Activated CD8-positive, alpha-beta T cell treated with anti-CD3 and anti-CD28 coated beads, Interleukin-2, amount 10 ng/mL, durations not matched to agents 7 days and 5 days (primary cell): ENCODE results near the gene CCNY. TPM values are rescaled to one million over a fixed set of nuclear protein-coding genes. Genes with fewer than 3 reads are reported as not detected.

Experiments used
- ATAC-seq: fragments of 150-1000 bp; cut with Tn5 transposase; one replicate; pipeline ENCODE4 v1.10.0; 2021; ENCODE audit warnings: moderate library complexity
- CTCF ChIA-PET: fragments of 350-600 bp; sonication (Branson Sonifier 250); formaldehyde crosslinking; loops from one replicate; lab custom pipeline; 2021; ENCODE audit warnings: antibody characterized with exemption; lab: Charles Lee
- POLR2A ChIA-PET: fragments of 350-600 bp; sonication (Branson Sonifier 250); formaldehyde crosslinking; loops from one replicate; lab custom pipeline; 2021; ENCODE audit warnings: antibody characterized with exemption; lab: Charles Lee
- DNase-seq: peaks from one replicate; pipeline ENCODE4 v3.0.0-alpha.2; 2020
- H3K27ac Mint-ChIP-seq: one replicate; pipeline ENCODE4 v1.8.0; 2021; ENCODE audit warnings: mild to moderate bottlenecking, mixed read lengths
- H3K27me3 Mint-ChIP-seq: one replicate; pipeline ENCODE4 v1.8.0; 2021; ENCODE audit warnings: low read depth, mixed read lengths
- H3K36me3 Mint-ChIP-seq: one replicate; pipeline ENCODE4 v1.8.0; 2021; ENCODE audit warnings: low read depth, mixed read lengths
- H3K4me1 Mint-ChIP-seq: one replicate; pipeline ENCODE4 v1.8.0; 2021; ENCODE audit warnings: low read depth, mixed read lengths
- H3K4me3 Mint-ChIP-seq: one replicate; pipeline ENCODE4 v1.8.0; 2021; ENCODE audit warnings: mild to moderate bottlenecking, mixed read lengths
- H3K9me3 Mint-ChIP-seq: one replicate; pipeline ENCODE4 v1.8.0; 2022; ENCODE audit warnings: mixed read lengths; ENCODE audit not compliant: insufficient read depth
- total RNA-seq, 2 experiments: library from RNA; stranded (reverse); gene quantifications; one replicate each; pipeline ENCODE4 v1.2.3, GENCODE V29; 2021

The CCNY gene
- total RNA-seq, 2 experiments from 2014 or later: 55.6 to 64.1 TPM

- Mint-ChIP-seq H3K27ac (no peak overlapping the region), H3K4me3 (no peak overlapping the region), H3K27me3 (no peaks in the 10 kb centered on the region), H3K9me3 (peaks cover 14% of the 10 kb centered on the region), H3K4me1 (peaks cover 16% of the 10 kb centered on the region), H3K36me3 (peaks cover 21% of the 10 kb centered on the region)
- DNase-seq (no peak), ATAC-seq (no peak)
- POLR2A ChIA-PET: no interaction called here
- CTCF ChIA-PET: no interaction called here
Measured at GRCh38 chr10:35390161-35390840, 54.0 kb downstream of the CCNY start.

- Mint-ChIP-seq H3K4me1 (peaks cover 16% of the 10 kb centered on the region), H3K9me3 (peaks cover 14% of the 10 kb centered on the region), H3K27me3 (no peaks in the 10 kb centered on the region), H3K4me3 (no peak overlapping the region), H3K36me3 (peaks cover 18% of the 10 kb centered on the region), H3K27ac (no peak overlapping the region)
- DNase-seq: no peak
- ChIA-PET CTCF (no interaction called here), POLR2A (no interaction called here)
- no peak for ATAC-seq
Measured at GRCh38 chr10:35390843-35391152, 54.5 kb downstream of the CCNY start.

GRCh38 chr10:35391153-35391953 lies 55.0 kb downstream of the CCNY start:
- ChIA-PET CTCF (no interaction called here), POLR2A (no interaction called here)
- peaks cover 11% of the 10 kb centered on the region for H3K4me1 Mint-ChIP-seq
- no peak overlapping the region for H3K4me3 Mint-ChIP-seq
- no peaks in the 10 kb centered on the region for H3K27me3 Mint-ChIP-seq
- peaks cover 14% of the 10 kb centered on the region for H3K9me3 Mint-ChIP-seq
- H3K27ac Mint-ChIP-seq: no peak overlapping the region
- peaks cover 14% of the 10 kb centered on the region for H3K36me3 Mint-ChIP-seq
- ATAC-seq (no peak), DNase-seq (no peak)

GRCh38 chr10:35391954-35392262 lies 55.6 kb downstream of the CCNY start:
- Mint-ChIP-seq H3K27ac (no peak overlapping the region), H3K9me3 (peaks cover 14% of the 10 kb centered on the region)
- POLR2A ChIA-PET: no interaction called here

GRCh38 chr10:35392482-35393228 lies 56.3 kb downstream of the CCNY start:
- CTCF ChIA-PET: no interaction called here
- ATAC-seq (no peak), DNase-seq (no peak)
- POLR2A ChIA-PET: no interaction called here
- H3K36me3 Mint-ChIP-seq: peaks cover 14% of the 10 kb centered on the region
- H3K4me3 Mint-ChIP-seq: no peak overlapping the region
- peaks cover 2% of the 10 kb centered on the region for H3K4me1 Mint-ChIP-seq
- peaks cover 14% of the 10 kb centered on the region for H3K9me3 Mint-ChIP-seq
- no peaks in the 10 kb centered on the region for H3K27me3 Mint-ChIP-seq
- H3K27ac Mint-ChIP-seq: no peak overlapping the region

More at GRCh38 chr10:35391954-35392262, 55.6 kb downstream of the CCNY start:
- Mint-ChIP-seq H3K27me3 (no peaks in the 10 kb centered on the region), H3K4me1 (peaks cover 6% of the 10 kb centered on the region), H3K36me3 (peaks cover 14% of the 10 kb centered on the region), H3K4me3 (no peak overlapping the region)
- no peak for DNase-seq
- ATAC-seq: no peak
- CTCF ChIA-PET: no interaction called here

GRCh38 chr10:35394411-35394851 lies 58.1 kb downstream of the CCNY start:
- no peak overlapping the region for H3K4me3 Mint-ChIP-seq
- no peak for ATAC-seq
- H3K9me3 Mint-ChIP-seq: peaks cover 14% of the 10 kb centered on the region
- no peak overlapping the region for H3K27ac Mint-ChIP-seq
- POLR2A ChIA-PET: no interaction called here
- no peak for DNase-seq
- CTCF ChIA-PET: no interaction called here
- H3K36me3 Mint-ChIP-seq: peaks cover 14% of the 10 kb centered on the region
- H3K27me3 Mint-ChIP-seq: no peaks in the 10 kb centered on the region
- no peaks in the 10 kb centered on the region for H3K4me1 Mint-ChIP-seq

- ChIA-PET CTCF (no interaction called here), POLR2A (no interaction called here)
- DNase-seq: no peak
- Mint-ChIP-seq H3K36me3 (peaks cover 10% of the 10 kb centered on the region), H3K9me3 (peaks cover 14% of the 10 kb centered on the region), H3K27me3 (no peaks in the 10 kb centered on the region), H3K4me1 (no peaks in the 10 kb centered on the region), H3K27ac (no peak overlapping the region), H3K4me3 (no peak overlapping the region)
- ATAC-seq: no peak
Measured at GRCh38 chr10:35394934-35395333, 58.6 kb downstream of the CCNY start.

- no peak overlapping the region for H3K4me3 Mint-ChIP-seq
- no peak overlapping the region for H3K27ac Mint-ChIP-seq
- ChIA-PET POLR2A (interaction anchor here (0.6 kb wide), 1 partner anchor 340 kb away, joined by 3 read pairs; no protein-coding TSS in a partner anchor), CTCF (no interaction called here)
- DNase-seq: no peak
- no peaks in the 10 kb centered on the region for H3K36me3 Mint-ChIP-seq
- no peaks in the 10 kb centered on the region for H3K27me3 Mint-ChIP-seq
- no peak for ATAC-seq
- no peaks in the 10 kb centered on the region for H3K4me1 Mint-ChIP-seq
- peaks cover 1% of the 10 kb centered on the region for H3K9me3 Mint-ChIP-seq
Measured at GRCh38 chr10:35396560-35397434, 60.5 kb downstream of the CCNY start.

- ChIA-PET CTCF (no interaction called here), POLR2A (no interaction called here)
- no peaks in the 10 kb centered on the region for H3K36me3 Mint-ChIP-seq
- H3K27ac Mint-ChIP-seq: no peak overlapping the region
- no peaks in the 10 kb centered on the region for H3K9me3 Mint-ChIP-seq
- no peak overlapping the region for H3K4me3 Mint-ChIP-seq
- DNase-seq (no peak), ATAC-seq (no peak)
- no peaks in the 10 kb centered on the region for H3K27me3 Mint-ChIP-seq
- no peaks in the 10 kb centered on the region for H3K4me1 Mint-ChIP-seq
Measured at GRCh38 chr10:35397953-35398352, 61.6 kb downstream of the CCNY start.

GRCh38 chr10:35398355-35398754 lies 62.0 kb downstream of the CCNY start:
- Mint-ChIP-seq H3K27me3 (no peaks in the 10 kb centered on the region), H3K36me3 (no peaks in the 10 kb centered on the region), H3K27ac (no peak overlapping the region), H3K9me3 (no peaks in the 10 kb centered on the region), H3K4me3 (no peak overlapping the region), H3K4me1 (no peaks in the 10 kb centered on the region)
- ChIA-PET POLR2A (no interaction called here), CTCF (no interaction called here)
- DNase-seq (no peak), ATAC-seq (no peak)

- H3K4me3 Mint-ChIP-seq: no peak overlapping the region
- no peaks in the 10 kb centered on the region for H3K36me3 Mint-ChIP-seq
- POLR2A ChIA-PET: no interaction called here
- no peaks in the 10 kb centered on the region for H3K9me3 Mint-ChIP-seq
- no peaks in the 10 kb centered on the region for H3K27me3 Mint-ChIP-seq
- ATAC-seq (no peak), DNase-seq (no peak)
- H3K27ac Mint-ChIP-seq: no peak overlapping the region
- no peaks in the 10 kb centered on the region for H3K4me1 Mint-ChIP-seq
- CTCF ChIA-PET: no interaction called here
Measured at GRCh38 chr10:35398908-35399307, 62.6 kb downstream of the CCNY start.
